GM18517 (cell line): ENCODE results near the gene ZSCAN20.

Experiments
- ATAC-seq: cut with Tn5 transposase; IDR thresholded peaks from one replicate; pipeline ENCODE4 v1.9.1; 2021; ENCODE audit warnings: mild to moderate bottlenecking, moderate library complexity; ENCODE audit not compliant: unreplicated experiment

Gene ZSCAN20

DNA sequence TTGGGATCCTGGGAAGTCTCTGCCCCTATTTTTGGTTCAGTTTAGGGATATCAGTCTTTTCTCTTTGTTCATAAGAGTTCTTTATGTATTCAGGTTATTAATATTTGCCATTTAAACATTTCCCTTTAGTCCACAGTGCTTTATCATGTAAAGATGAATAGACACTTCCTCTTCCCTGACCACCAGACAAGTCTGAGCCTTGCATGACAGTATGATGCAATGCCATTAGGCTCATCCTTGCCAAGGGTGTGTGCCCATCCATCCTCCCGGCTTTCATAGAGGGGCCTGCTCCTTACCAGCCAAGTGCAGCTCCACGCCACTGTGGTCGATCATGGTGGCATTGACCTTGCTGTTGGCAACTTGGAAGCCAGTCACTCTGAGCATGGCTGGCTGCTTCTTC, 52.1 kb downstream of the ZSCAN20 start:
- no peak for ATAC-seq

DNA sequence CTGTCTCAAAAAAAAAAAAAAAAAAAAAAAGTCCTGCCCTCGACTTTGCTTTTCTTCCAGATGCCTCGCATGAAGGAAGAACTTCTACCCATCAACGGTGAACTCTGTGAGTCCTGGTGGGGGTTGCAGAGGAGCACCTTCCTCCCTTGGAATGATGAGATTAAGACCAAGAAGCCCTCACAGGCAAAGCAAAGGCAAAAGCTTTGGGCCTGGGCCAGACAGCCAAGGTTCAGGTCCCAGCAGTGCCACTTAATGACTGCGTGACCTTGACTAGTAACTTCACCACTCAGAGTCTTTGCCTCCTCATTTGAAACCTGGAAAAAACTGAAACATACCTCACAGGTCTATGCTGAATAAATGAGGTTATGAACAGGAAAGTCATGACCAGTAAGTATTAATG, 55.5 kb downstream of the ZSCAN20 start:
- no peak for ATAC-seq

DNA sequence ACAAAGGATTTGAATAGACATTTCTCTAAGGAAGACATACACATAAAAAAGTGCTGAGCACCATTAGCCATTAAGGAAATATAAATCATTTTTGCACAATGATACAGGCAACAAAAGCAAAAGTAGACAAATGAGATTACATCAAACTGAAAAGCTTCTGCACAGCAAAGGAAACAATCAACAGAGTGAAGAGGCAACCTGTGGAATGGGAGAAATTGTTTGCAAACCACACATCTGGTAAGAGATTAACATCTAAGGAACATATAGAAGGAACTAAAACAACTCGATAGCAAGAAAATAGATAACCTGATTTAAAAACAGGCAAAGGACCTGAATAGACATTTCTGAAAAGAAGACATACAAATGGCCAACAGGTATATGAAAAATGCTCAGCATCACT, 57.5 kb downstream of the ZSCAN20 start:
- no peak for ATAC-seq

DNA sequence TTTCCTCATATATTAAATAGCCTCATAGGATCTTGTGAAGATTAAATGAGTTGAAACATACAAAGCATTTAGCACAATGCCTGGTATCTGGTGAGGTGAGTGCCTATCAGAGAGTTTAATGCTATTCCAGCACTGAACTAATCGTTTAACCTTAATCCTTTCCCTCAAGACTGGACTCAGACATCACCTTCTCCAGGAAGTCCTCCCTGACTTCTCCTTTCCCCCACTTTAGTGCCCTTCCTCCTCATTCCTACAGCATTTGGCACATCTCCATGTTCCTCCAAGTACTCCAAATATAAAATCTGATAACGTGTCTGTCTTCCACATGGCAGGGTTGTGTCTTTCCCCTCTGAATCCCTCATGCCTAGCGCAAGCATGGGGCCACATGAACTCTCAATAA, 59.8 kb downstream of the ZSCAN20 start:
- no peak for ATAC-seq

DNA sequence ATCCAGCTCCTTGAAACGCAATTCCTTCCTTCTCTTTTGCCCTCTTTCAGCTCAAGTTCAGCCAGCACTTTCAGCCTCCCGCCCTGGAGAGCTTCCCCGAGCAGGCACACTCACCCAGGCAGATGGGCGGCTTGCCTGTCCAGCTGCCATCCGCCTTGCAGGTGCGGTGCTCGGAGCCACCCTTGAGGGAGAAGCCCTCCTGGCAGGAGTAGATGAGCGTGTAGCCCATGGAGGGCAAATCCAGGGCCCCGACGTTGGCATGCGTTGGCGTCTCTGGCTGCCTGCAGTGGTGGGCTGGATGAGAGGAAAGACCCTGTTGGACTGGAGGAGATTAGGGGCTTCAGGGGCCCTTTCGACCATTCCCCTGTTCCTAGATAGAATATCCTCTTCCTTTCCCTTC, 60.5 kb downstream of the ZSCAN20 start:
- ATAC-seq = no peak

DNA sequence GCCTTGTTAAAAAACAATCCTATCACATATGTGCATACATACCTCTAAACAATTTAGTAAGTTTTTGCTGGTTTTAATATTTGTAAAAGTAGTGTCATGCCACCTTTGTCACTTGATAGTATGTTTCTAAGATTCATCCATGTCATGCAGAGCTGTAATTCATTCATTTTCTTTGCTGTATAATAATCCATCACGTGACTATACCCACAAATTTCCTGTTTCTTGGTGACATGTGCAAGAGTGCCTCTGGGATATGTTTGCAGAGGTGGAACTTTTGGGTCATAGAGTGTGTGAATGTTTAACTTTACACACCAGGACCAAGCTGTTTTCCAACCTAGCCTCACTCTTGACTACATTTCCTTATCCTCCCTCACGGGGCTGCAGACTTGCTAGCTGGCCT, 62.9 kb downstream of the ZSCAN20 start:
- no peak for ATAC-seq

DNA sequence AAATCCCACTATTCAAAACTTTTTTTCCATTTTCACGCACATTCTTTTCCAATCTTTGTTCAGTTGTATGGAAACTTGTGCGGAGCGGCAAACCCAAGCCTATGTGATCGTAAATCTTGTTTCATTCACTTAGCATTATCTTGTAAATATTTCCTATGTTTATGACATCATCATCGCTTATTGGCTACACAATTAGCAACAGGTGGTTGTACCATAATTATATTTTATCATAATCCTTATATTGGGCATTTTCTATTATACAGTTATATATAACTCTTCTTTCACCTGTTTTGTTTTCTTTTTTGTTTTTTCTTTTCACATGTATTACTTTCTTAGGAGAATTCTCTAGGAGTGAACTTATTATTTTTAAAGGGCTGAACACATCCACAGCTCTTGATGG, 65.4 kb downstream of the ZSCAN20 start:
- no peak for ATAC-seq

DNA sequence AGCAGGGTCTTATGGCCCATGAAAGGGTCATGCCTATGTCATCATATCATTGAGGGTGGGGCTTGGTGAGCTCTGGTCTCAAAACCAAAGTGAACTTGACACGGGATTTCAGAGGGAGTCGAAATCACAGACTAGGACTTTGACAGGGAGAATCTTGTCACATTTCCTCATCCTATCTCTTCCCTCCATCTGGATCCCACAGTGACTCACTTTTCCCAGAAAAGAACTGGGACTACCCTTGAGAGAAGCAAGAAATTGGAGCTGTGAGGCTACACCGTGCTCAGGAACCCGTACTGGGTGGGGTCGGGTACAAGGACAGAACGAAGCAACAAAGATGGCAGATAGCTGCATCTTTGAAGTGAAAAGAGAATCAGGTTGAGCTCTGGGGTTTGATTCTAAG, 69.5 kb downstream of the ZSCAN20 start:
- ATAC-seq = no peak
